HEK293 (cell line): Measurements from ENCODE around the gene BAZ1A.

ENCODE experiments used
- CTCF ChIA-PET: fragments of 350-600 bp; formaldehyde crosslinking; extraction: SDS; loops from one replicate; lab custom pipeline; 2021; ENCODE audit warnings: antibody characterized with exemption; lab: Yijun Ruan, JAX
- POLR2A ChIA-PET: fragments of 300-600 bp; formaldehyde crosslinking; extraction: SDS; loops from one replicate; lab custom pipeline; 2020; ENCODE audit warnings: antibody characterized with exemption, inconsistent platforms; lab: Yijun Ruan, JAX
- H3K27ac ChIP-seq: fragments of 200-500 bp; sonication (Bioruptor generic); 2 replicates; pipeline ENCODE4 v1.5.1; 2014; ENCODE audit warnings: low read depth, low read length, control low read depth, inconsistent platforms; ENCODE audit errors: extremely low read depth
- H3K36me3 ChIP-seq, 2 experiments: fragments of 200-500 bp in 1 of 2; sonication (Bioruptor generic) in 1 of 2; 1 replicate in 1 of 2; 2 replicates in 1 of 2; pipeline ENCODE4 v1.5.1; 2014 to 2017; ENCODE audit warnings: inconsistent platforms in 2 of 2, low read length in 2 of 2; ENCODE audit not compliant: control insufficient read depth in 2 of 2, insufficient read depth in 1 of 2
- H3K4me1 ChIP-seq: fragments of 200-500 bp; sonication (Bioruptor generic); 2 replicates; pipeline ENCODE4 v1.5.1; 2014; ENCODE audit warnings: mild to moderate bottlenecking, low read length, inconsistent platforms; ENCODE audit not compliant: control insufficient read depth, insufficient read depth
- H3K4me3 ChIP-seq: 2 replicates; pipeline ENCODE4 v1.5.1; 2011; ENCODE audit warnings: low read depth, mild to moderate bottlenecking, control low read depth, low read length, moderate library complexity
- H3K9me3 ChIP-seq: fragments of 200-500 bp; sonication (Bioruptor generic); 2 replicates; pipeline ENCODE4 v1.5.1; 2014; ENCODE audit warnings: low read depth, low read length, inconsistent platforms; ENCODE audit not compliant: control insufficient read depth, insufficient read depth
- PRDM1 ChIP-seq: fragments of 450-650 bp; formaldehyde crosslinking; IDR thresholded peaks from 2 replicates; pipeline ENCODE4; 2016; ENCODE audit warnings: missing biosample characterization, missing genetic modification characterization
- WT1 ChIP-seq: fragments of 450-650 bp; formaldehyde crosslinking; IDR thresholded peaks from 2 replicates; pipeline ENCODE4 v1.5.1; 2016; ENCODE audit warnings: missing biosample characterization, missing genetic modification characterization
- ZBTB17 ChIP-seq: fragments of 450-650 bp; formaldehyde crosslinking; IDR thresholded peaks from 2 replicates; pipeline ENCODE4 v1.5.1; 2016; ENCODE audit warnings: missing biosample characterization, missing genetic modification characterization
- ZEB2 ChIP-seq: fragments of 450-650 bp; formaldehyde crosslinking; IDR thresholded peaks from 2 replicates; pipeline ENCODE4 v1.5.1; 2016; ENCODE audit warnings: missing biosample characterization, missing genetic modification characterization
- ZNF274 ChIP-seq, 2 experiments: fragments of 200-500 bp in 1 of 2; fragments of 450-650 bp in 1 of 2; sonication (Bioruptor generic) in 1 of 2; formaldehyde crosslinking in 1 of 2; IDR thresholded peaks; 2 replicates each; pipeline versions ENCODE4 v1.5.1 to v1.6.1; 2014 to 2016; ENCODE audit warnings: borderline replicate concordance in 1 of 2, inconsistent platforms in 1 of 2, low read length in 1 of 2, missing biosample characterization in 1 of 2, missing genetic modification characterization in 1 of 2
- ZNF335 ChIP-seq: fragments of 450-650 bp; formaldehyde crosslinking; conservative IDR thresholded peaks from 2 replicates; pipeline ENCODE4 v1.5.1; 2016; ENCODE audit warnings: missing biosample characterization, missing genetic modification characterization
- ZNF600 ChIP-seq: fragments of 450-650 bp; formaldehyde crosslinking; IDR thresholded peaks from 2 replicates; pipeline ENCODE4 v1.5.1; 2016; ENCODE audit warnings: missing biosample characterization, missing genetic modification characterization
- ZNF658 ChIP-seq: fragments of 450-650 bp; formaldehyde crosslinking; IDR thresholded peaks from 2 replicates; pipeline ENCODE4; 2016; ENCODE audit warnings: missing biosample characterization, missing genetic modification characterization
- ZNF701 ChIP-seq: fragments of 450-650 bp; formaldehyde crosslinking; IDR thresholded peaks from 2 replicates; pipeline ENCODE4 v1.5.1; 2016; ENCODE audit warnings: missing biosample characterization, missing genetic modification characterization
- TF ChIP-seq, protein P1 (sequence below): fragments of 450-650 bp; formaldehyde crosslinking; IDR thresholded peaks from 2 replicates; pipeline ENCODE4 v1.5.1; 2016; ENCODE audit warnings: missing biosample characterization, missing genetic modification characterization
- TF ChIP-seq, protein P2 (sequence below): fragments of 450-650 bp; formaldehyde crosslinking; optimal IDR thresholded peaks from 2 replicates; pipeline ENCODE3; 2016; ENCODE audit warnings: missing biosample characterization, mild to moderate bottlenecking, missing genetic modification characterization
- TF ChIP-seq, protein P3 (sequence below): fragments of 450-650 bp; formaldehyde crosslinking; IDR thresholded peaks from 2 replicates; pipeline ENCODE4 v1.5.1; 2017; ENCODE audit warnings: missing biosample characterization, missing genetic modification characterization
- TF ChIP-seq, protein P4 (sequence below): fragments of 450-650 bp; formaldehyde crosslinking; IDR thresholded peaks from 2 replicates; pipeline ENCODE4 v1.5.1; 2016; ENCODE audit warnings: missing biosample characterization, missing genetic modification characterization, low read depth

Gene BAZ1A

DNA sequence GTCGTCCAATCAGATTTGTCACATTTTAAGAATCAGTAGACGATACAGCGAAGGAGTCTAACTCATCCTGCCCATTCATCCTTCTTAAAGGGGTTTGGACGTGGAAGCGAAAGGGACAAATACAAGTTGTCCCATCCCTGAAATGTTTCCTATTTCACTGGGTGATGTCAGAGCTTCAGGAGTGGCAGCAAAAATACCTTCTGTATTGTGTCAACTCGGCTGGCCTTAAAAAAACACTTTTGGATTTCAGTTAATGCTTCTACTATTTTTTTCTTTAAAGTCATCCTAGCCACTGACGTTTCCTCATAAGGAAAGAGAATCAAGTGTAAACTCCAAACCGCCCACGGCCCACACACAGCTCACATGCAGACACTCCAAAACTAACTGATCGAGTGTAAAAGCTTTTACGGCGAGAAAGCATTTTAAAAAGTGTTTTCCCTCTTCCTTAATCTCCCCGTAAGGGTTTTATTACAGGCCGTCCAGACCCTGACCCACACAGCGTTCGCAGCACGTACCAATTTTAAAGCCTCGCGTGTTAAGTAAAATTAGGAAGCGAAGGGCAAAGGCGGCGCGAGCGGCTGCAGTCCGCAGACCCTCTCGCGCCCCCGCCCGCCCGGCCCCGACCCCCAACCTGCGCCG lies 161.4 kb downstream of the BAZ1A start (continued):
- TF ChIP-seq, protein P1, sequence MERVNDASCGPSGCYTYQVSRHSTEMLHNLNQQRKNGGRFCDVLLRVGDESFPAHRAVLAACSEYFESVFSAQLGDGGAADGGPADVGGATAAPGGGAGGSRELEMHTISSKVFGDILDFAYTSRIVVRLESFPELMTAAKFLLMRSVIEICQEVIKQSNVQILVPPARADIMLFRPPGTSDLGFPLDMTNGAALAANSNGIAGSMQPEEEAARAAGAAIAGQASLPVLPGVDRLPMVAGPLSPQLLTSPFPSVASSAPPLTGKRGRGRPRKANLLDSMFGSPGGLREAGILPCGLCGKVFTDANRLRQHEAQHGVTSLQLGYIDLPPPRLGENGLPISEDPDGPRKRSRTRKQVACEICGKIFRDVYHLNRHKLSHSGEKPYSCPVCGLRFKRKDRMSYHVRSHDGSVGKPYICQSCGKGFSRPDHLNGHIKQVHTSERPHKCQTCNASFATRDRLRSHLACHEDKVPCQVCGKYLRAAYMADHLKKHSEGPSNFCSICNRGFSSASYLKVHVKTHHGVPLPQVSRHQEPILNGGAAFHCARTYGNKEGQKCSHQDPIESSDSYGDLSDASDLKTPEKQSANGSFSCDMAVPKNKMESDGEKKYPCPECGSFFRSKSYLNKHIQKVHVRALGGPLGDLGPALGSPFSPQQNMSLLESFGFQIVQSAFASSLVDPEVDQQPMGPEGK (tag by site-specific recombination): peak; percentile 20; the same call in 1 of the 2 replicates
- TF ChIP-seq ZNF600 (peak; percentile 74; the same call in 1 of the 2 replicates), PRDM1 (tag by site-specific recombination) (peak; percentile 70)
- TF ChIP-seq, all 188 proteins: peak for 21

DNA sequence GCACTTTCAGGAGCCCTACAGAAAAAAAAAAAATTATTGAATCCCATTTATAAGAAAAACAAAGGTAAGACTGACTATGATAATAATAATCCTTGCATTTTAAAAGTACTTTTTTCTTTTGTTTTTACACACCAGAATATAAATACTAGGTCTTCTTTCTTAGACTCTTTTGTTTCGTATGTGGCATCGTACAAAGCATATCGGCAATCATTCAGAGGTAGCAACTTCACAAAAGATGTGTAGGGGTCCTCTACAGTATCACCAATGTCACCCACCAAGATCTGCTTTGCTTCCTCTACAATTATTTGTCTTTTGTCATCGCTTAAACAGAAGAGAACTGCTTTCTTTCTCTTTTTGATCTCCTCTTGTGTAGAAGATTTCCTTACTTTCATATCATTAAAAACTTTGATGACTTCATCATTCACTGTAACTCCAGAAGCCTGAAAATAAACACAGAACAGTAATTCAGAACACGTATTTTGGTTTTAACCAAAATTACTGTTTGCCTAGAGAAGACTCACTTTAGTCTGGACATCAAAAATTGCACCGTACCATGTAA lies 162.0 kb downstream of the BAZ1A start:
- Histone ChIP-seq H3K4me1 (peaks cover 24% of the 10 kb centered on the region), H3K36me3 (peaks cover 11 to 20% of the 10 kb centered on the region in 2 experiments), H3K9me3 (no peaks in the 10 kb centered on the region), H3K4me3 (peak overlapping the region; percentile 81), H3K27ac (peak overlapping the region; percentile 82)
- POLR2A ChIA-PET: interaction anchor here (1.6 to 2.6 kb wide), 4 partner anchors 9 to 408 kb away, joined by 3 to 17 read pairs (median 7); partner anchors contain the start of gene PPP2R3C
- TF ChIP-seq ZNF658 (tag by site-specific recombination) (no peak), ZNF701 (no peak), ZNF335 (tag by site-specific recombination) (0 out of 2 replicates have a peak, but pooled peaks have one; percentile 25), WT1 (tag by site-specific recombination) (0 out of 2 replicates have a peak, but pooled peaks have one; percentile 7), ZBTB17 (peak; percentile 74), ZEB2 (tag by site-specific recombination) (0 out of 2 replicates have a peak, but pooled peaks have one; percentile 27), ZNF274 (IDR thresholded peaks at IDR 0.05; ENCODE audit: low read length) (no peak), ZNF274 (tag by site-specific recombination; IDR thresholded peaks at IDR 0.05; ENCODE audit: borderline replicate concordance) (no peak)
- TF ChIP-seq, protein P2, sequence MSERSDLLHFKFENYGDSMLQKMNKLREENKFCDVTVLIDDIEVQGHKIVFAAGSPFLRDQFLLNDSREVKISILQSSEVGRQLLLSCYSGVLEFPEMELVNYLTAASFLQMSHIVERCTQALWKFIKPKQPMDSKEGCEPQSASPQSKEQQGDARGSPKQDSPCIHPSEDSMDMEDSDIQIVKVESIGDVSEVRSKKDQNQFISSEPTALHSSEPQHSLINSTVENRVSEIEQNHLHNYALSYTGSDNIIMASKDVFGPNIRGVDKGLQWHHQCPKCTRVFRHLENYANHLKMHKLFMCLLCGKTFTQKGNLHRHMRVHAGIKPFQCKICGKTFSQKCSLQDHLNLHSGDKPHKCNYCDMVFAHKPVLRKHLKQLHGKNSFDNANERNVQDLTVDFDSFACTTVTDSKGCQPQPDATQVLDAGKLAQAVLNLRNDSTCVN (tag by site-specific recombination): no peak
- TF ChIP-seq, protein P3, sequence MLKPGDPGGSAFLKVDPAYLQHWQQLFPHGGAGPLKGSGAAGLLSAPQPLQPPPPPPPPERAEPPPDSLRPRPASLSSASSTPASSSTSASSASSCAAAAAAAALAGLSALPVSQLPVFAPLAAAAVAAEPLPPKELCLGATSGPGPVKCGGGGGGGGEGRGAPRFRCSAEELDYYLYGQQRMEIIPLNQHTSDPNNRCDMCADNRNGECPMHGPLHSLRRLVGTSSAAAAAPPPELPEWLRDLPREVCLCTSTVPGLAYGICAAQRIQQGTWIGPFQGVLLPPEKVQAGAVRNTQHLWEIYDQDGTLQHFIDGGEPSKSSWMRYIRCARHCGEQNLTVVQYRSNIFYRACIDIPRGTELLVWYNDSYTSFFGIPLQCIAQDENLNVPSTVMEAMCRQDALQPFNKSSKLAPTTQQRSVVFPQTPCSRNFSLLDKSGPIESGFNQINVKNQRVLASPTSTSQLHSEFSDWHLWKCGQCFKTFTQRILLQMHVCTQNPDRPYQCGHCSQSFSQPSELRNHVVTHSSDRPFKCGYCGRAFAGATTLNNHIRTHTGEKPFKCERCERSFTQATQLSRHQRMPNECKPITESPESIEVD (tag by site-specific recombination): peak; percentile 90
- TF ChIP-seq, protein P4, sequence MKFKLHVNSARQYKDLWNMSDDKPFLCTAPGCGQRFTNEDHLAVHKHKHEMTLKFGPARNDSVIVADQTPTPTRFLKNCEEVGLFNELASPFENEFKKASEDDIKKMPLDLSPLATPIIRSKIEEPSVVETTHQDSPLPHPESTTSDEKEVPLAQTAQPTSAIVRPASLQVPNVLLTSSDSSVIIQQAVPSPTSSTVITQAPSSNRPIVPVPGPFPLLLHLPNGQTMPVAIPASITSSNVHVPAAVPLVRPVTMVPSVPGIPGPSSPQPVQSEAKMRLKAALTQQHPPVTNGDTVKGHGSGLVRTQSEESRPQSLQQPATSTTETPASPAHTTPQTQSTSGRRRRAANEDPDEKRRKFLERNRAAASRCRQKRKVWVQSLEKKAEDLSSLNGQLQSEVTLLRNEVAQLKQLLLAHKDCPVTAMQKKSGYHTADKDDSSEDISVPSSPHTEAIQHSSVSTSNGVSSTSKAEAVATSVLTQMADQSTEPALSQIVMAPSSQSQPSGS (tag by site-specific recombination): peak; percentile 85
- CTCF ChIA-PET: interaction anchor here (1.5 to 3.9 kb wide), 2 partner anchors 10 to 41 kb away, joined by 4 to 24 read pairs; no protein-coding TSS in a partner anchor
